A549 (cell line): ENCODE results near the gene C19orf67. TPM values are rescaled to one million over a fixed set of nuclear protein-coding genes. Genes with fewer than 3 reads are reported as not detected.

Experiments used
- ATAC-seq, 2 experiments: fragments of 200-7000 bp in 1 of 2; fragments of >200 bp in 1 of 2; cut with Nextera tagmentation in 1 of 2; cut with Tn5 transposase in 1 of 2; 3 replicates each; pipeline versions ENCODE4 v1.8.0 to v1.9.1; 2018 to 2020; ENCODE audit warnings: mild to moderate bottlenecking in 1 of 2, moderate library complexity in 1 of 2
- CTCF ChIA-PET: fragments of 300-600 bp; sonication (Branson Sonifier 250); formaldehyde crosslinking; extraction: SDS; loops from one replicate; lab custom pipeline; 2021; ENCODE audit warnings: antibody characterized with exemption, inconsistent platforms; lab: Yijun Ruan, JAX
- POLR2A ChIA-PET: fragments of 350-600 bp; formaldehyde crosslinking; extraction: SDS; loops from one replicate; lab custom pipeline; 2021; ENCODE audit warnings: antibody characterized with exemption, inconsistent platforms; lab: Yijun Ruan, JAX
- DNase-seq, 2 experiments: peaks; one replicate each; pipeline versions ENCODE4 v3.0.0 to v3.0.0-alpha.2; 2011 to 2016; ENCODE audit warnings: low read depth in 1 of 2, low spot score in 1 of 2
- FAIRE-seq: peaks from 2 replicates; lab custom pipeline; 2011; peaks lifted over from hg19 to GRCh38; lab: Jason Lieb, UNC
- H3K27ac ChIP-seq, 2 experiments: fragments of >200 bp; sonication (Bioruptor Twin); formaldehyde crosslinking; 3 replicates each; pipeline ENCODE4 v1.5.1; 2016 to 2017
- H3K4me1 ChIP-seq: fragments of >200 bp; sonication (Bioruptor Twin); formaldehyde crosslinking; 3 replicates; pipeline ENCODE4 v1.6.1; 2016
- H3K4me2 ChIP-seq: fragments of >200 bp; sonication (Bioruptor Twin); formaldehyde crosslinking; 3 replicates; pipeline ENCODE4 v1.6.1; 2016
- H3K4me3 ChIP-seq: fragments of >200 bp; sonication (Bioruptor Twin); formaldehyde crosslinking; 3 replicates; pipeline ENCODE4 v1.5.1; 2016
- H3K9me3 ChIP-seq: fragments of >200 bp; sonication (Bioruptor Twin); formaldehyde crosslinking; 3 replicates; pipeline ENCODE4 v1.6.1; 2016
- CBX8 ChIP-seq: fragments of 200-600 bp; sonication (generic); IDR thresholded peaks from 2 replicates; pipeline ENCODE4 v1.6.1; 2016
- CHD4 ChIP-seq: fragments of 200-600 bp; sonication (generic); IDR thresholded peaks from 2 replicates; pipeline ENCODE4 v1.6.1; 2016; ENCODE audit warnings: antibody characterized with exemption, mild to moderate bottlenecking, borderline replicate concordance
- EHMT2 ChIP-seq: fragments of 200-600 bp; sonication (generic); IDR thresholded peaks from 2 replicates; pipeline ENCODE4 v1.6.1; 2016; ENCODE audit warnings: antibody characterized with exemption, low read depth, mild to moderate bottlenecking, moderate library complexity
- ESRRA ChIP-seq: fragments of 150-350 bp; IDR thresholded peaks from 2 replicates; pipeline ENCODE4 v1.6.1; 2014; ENCODE audit warnings: mild to moderate bottlenecking, low read length, borderline replicate concordance
- FOSB ChIP-seq: fragments of 250-450 bp; sonication (Bioruptor Pico); IDR thresholded peaks from 2 replicates; pipeline ENCODE4 v1.5.0; 2020; ENCODE audit warnings: mild to moderate bottlenecking, moderate library complexity
- FOSL2 ChIP-seq, 2 experiments: fragments of 450-650 bp in 1 of 2; fragments of >200 bp in 1 of 2; sonication (Bioruptor Twin) in 1 of 2; formaldehyde crosslinking; IDR thresholded peaks; 2 replicates each; pipeline versions ENCODE4 v1.5.0 to v1.6.1; 2016 to 2020; ENCODE audit warnings: mild to moderate bottlenecking in 1 of 2, moderate library complexity in 1 of 2
- GATA3 ChIP-seq: IDR thresholded peaks from 2 replicates; pipeline ENCODE4 v1.6.1; 2012; ENCODE audit warnings: borderline replicate concordance
- HOXB13 ChIP-seq: fragments of 250-450 bp; sonication (Bioruptor Pico); IDR thresholded peaks from 2 replicates; pipeline ENCODE4 v1.5.0; 2020; ENCODE audit warnings: low read depth, mild to moderate bottlenecking, moderate library complexity
- HOXB5 ChIP-seq: fragments of 250-450 bp; sonication (Bioruptor Pico); IDR thresholded peaks from 2 replicates; pipeline ENCODE4 v1.5.0; 2020; ENCODE audit warnings: mild to moderate bottlenecking, moderate library complexity
- MAZ ChIP-seq: fragments of 150-350 bp; IDR thresholded peaks from 2 replicates; pipeline ENCODE4 v1.6.1; 2014; ENCODE audit warnings: antibody characterized with exemption, low read depth, low read length, borderline replicate concordance
- NFE2L2 ChIP-seq: fragments of 150-350 bp; conservative IDR thresholded peaks from 2 replicates; pipeline ENCODE4 v1.6.1; 2014; ENCODE audit warnings: low read length
- POLR2AphosphoS2 ChIP-seq: conservative IDR thresholded peaks from 2 replicates; pipeline ENCODE4 v1.6.1; 2012; ENCODE audit warnings: low read length, improper control_type of control experiment, inconsistent platforms
- RARB ChIP-seq: fragments of 250-450 bp; sonication (Bioruptor Pico); IDR thresholded peaks from 2 replicates; pipeline ENCODE4 v1.8.0; 2021; ENCODE audit warnings: mild to moderate bottlenecking, moderate library complexity
- RCOR1 ChIP-seq: fragments of 150-350 bp; IDR thresholded peaks from 2 replicates; pipeline ENCODE4 v1.6.1; 2014; ENCODE audit warnings: antibody characterized with exemption, low read length, low read depth
- RNF2 ChIP-seq: fragments of 200-600 bp; sonication (generic); IDR thresholded peaks from 2 replicates; pipeline ENCODE4 v1.6.1; 2016; ENCODE audit warnings: low read depth, mild to moderate bottlenecking, antibody characterized with exemption, moderate library complexity, borderline replicate concordance
- ZC3H11A ChIP-seq: fragments of 450-650 bp; IDR thresholded peaks from 2 replicates; pipeline ENCODE4 v1.6.1; 2014; ENCODE audit warnings: antibody characterized with exemption, mild to moderate bottlenecking
- ZFP36 ChIP-seq: fragments of 450-650 bp; IDR thresholded peaks from 2 replicates; pipeline ENCODE4 v1.6.1; 2014; ENCODE audit warnings: borderline replicate concordance; ENCODE audit not compliant: partially characterized antibody
- ZNF302 ChIP-seq: fragments of 250-450 bp; sonication (Bioruptor Pico); IDR thresholded peaks from 2 replicates; pipeline ENCODE4 v1.9.0; 2021; ENCODE audit warnings: inconsistent platforms, mild to moderate bottlenecking, moderate library complexity
- WGBS: methylation state at CpG from one replicate; pipeline ENCODE4 v1.1.6; 2017; ENCODE audit errors: missing lambda C conversion rate; 5-methylcytosine and 5-hydroxymethylcytosine counted together
- polyA plus RNA-seq, 4 experiments: library from polyadenylated mRNA; depleted of rRNA in 3 of 4; stranded (reverse); fragments of >200 nt; fragmentation: RNase III in 1 of 4; extraction: RNeasy Plus Mini Kit Qiagen cat#74134 plus additional on column Dnase treatment in 1 of 4; gene quantifications; 2 replicates in 3 of 4; 3 replicates in 1 of 4; pipeline ENCODE4 v1.2.3, GENCODE V29; 2011 to 2017
- TF ChIP-seq, protein P1 (sequence below): fragments of >200 bp; sonication (Bioruptor Twin); formaldehyde crosslinking; IDR thresholded peaks from 3 replicates; pipeline ENCODE4 v1.6.1; 2016
- TF ChIP-seq, protein P2 (sequence below): fragments of 150-350 bp; IDR thresholded peaks from 2 replicates; pipeline ENCODE4 v1.6.1; 2014; ENCODE audit warnings: low read depth, mild to moderate bottlenecking, low read length

C19orf67 gene
- polyA plus RNA-seq, 2 of the 4 experiments (the other 2 are of a cell fraction): not detected

DNA sequence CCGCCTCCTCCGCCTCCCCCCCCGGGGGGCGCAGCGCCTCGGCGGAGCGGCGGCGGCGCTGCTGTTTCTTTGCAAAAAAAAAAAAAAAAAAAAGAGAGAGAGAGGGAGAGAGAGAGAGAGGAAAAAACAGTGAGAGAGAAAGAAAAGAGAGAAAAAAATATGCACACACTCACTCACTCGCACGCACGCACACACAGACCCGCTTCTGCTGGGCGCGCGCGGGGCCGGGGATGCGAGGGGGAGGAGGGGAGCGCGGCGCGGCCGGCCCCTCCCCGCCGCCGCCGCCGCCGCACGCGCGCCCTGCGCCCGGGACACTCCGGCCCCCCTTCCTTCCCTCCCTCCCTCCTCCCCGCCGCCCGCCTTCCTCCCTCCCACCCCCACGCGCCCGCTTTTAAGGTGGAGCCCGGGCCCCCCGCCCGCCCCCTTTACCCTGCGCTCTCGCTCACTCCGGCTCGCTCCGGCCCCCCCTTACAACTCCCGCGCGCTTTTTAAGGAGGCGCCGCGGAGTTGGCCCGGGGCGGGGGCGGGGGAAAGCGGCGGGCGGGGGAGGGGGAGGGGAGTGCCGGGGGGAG lies 5.0 kb upstream of the C19orf67 start, which contains the start of gene SAMD1:
Gene SAMD1 (minus strand): TSS at position 243 of the 572 bp plus-strand sequence.
- TF ChIP-seq GATA3 (no peak), ESRRA (no peak), RCOR1 (no peak), ZNF302 (CRISPR knock-in tag) (no peak), HOXB5 (no peak), RNF2 (no peak), MAZ (no peak), POLR2AphosphoS2 (no peak), ZC3H11A (no peak)
- TF ChIP-seq, protein P1, sequence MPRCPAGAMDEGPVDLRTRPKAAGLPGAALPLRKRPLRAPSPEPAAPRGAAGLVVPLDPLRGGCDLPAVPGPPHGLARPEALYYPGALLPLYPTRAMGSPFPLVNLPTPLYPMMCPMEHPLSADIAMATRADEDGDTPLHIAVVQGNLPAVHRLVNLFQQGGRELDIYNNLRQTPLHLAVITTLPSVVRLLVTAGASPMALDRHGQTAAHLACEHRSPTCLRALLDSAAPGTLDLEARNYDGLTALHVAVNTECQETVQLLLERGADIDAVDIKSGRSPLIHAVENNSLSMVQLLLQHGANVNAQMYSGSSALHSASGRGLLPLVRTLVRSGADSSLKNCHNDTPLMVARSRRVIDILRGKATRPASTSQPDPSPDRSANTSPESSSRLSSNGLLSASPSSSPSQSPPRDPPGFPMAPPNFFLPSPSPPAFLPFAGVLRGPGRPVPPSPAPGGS: no peak
- DNase-seq: peak; percentile 51 to 90
- H3K4me3 ChIP-seq: peak within 1 kb of the TSS; percentile 87
- H3K9me3 ChIP-seq: peaks cover 11% of the 10 kb centered on the region
- H3K4me2 ChIP-seq: peak within 1 kb of the TSS; percentile 76
- H3K27ac ChIP-seq: peak within 1 kb of the TSS; percentile 99
- peak; percentile 58 to 67 for ATAC-seq
- under 1% methylated on average over 26 of the region's 65 CpGs for WGBS
- H3K4me1 ChIP-seq: 0 out of 3 replicates have a peak, but pooled peaks cover 4% of the 10 kb centered on the region
- CTCF ChIA-PET: interaction anchor here (0.6 to 1.0 kb wide), 2 partner anchors 12 to 18 kb away, joined by 3 to 4 read pairs; no protein-coding TSS in a partner anchor
- no peak for FAIRE-seq
- POLR2A ChIA-PET: no interaction called here

DNA sequence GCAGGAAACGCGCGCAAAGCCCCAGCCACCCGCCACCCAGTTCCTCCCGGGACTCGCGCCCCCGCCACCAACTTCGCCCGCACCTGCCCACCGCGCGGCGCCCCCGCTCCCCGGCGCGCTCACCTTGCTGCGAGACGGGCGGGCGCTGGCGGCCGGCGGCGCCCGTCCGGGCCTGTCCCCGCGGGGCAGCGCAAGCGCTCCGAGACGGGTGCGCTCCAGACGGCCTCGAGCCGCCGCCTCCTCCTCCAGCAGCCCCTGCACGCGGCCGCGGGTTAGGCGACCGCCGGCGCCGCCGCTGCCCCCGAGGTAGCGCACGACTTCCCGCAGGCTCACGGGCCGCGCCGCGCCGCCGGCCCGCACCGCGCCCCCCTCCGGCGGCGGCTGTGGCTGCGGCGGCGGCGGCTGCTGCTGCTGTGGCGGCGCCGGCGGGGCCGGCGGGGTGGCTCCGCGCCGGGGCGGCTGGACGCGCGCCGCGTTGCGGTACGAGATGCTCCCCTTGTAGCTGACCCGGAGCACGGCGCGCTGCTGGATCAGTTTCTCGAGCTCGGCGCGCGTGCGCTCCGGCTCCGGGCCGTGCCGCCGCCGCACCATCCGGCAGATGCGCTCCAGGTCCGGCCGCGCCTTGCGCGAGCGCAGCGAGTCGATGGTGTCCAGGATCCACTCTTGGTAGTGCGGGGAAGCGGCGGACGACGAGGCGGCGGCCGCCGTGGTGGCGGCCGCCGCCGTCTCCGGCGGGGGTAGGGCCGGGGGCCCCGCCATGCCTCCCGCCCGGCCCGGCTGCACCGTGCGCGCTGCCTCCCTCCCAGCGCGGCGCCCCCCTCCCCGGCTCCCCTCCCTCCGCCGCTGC lies 4.3 kb upstream of the C19orf67 start:
- no peak for TF ChIP-seq POLR2AphosphoS2
- no peak for TF ChIP-seq EHMT2
- no peak for TF ChIP-seq CHD4
- H3K4me1 ChIP-seq: 0 out of 3 replicates have a peak, but pooled peaks cover 4% of the 10 kb centered on the region
- ATAC-seq (peak; percentile 30 to 54; a peak in 5 of 6 replicates), FAIRE-seq (no peak), DNase-seq (peak in 1 of 2 experiments; percentile 69)
- CTCF ChIA-PET: interaction anchor here (0.6 to 1.0 kb wide), 5 partner anchors 12 to 112 kb away, joined by 3 to 4 read pairs (median 3); no protein-coding TSS in a partner anchor
- POLR2A ChIA-PET: interaction anchor here (0.7 kb wide), 1 partner anchor 472 kb away, joined by 3 read pairs; no protein-coding TSS in a partner anchor
- no CpG with 5 or more reads among the region's 142 CpGs for WGBS
- peak overlapping the region; percentile 87 for H3K4me3 ChIP-seq
- peak overlapping the region; percentile 76 for H3K4me2 ChIP-seq
- H3K9me3 ChIP-seq: peaks cover 11% of the 10 kb centered on the region
- H3K27ac ChIP-seq: peak overlapping the region; percentile 99

DNA sequence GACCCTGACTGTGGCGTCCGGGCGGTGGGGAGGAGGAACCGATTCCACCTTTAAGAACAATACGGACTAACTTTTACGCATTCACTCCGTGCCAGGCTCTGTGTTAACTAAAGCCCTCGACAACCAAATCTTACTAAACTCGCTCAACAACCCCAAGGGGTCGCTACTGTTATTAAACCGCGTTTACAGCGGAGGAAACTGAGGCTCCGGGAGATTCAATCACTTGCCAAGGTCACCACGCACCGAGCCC lies 3.8 kb upstream of the C19orf67 start:
- Histone ChIP-seq H3K4me3 (peak overlapping the region; percentile 87), H3K9me3 (peaks cover 11% of the 10 kb centered on the region), H3K4me1 (0 out of 3 replicates have a peak, but pooled peaks cover 4% of the 10 kb centered on the region), H3K27ac (peak overlapping the region; percentile 99), H3K4me2 (peak overlapping the region; percentile 76)
- DNase-seq (peak in 1 of 2 experiments; percentile 29), FAIRE-seq (no peak), ATAC-seq (no peak)
- ChIA-PET CTCF (interaction anchor here (0.6 to 1.7 kb wide), 7 partner anchors 15 to 113 kb away, joined by 3 to 6 read pairs (median 3); partner anchors contain the start of genes ASF1B and MISP3), POLR2A (no interaction called here)
- TF ChIP-seq NFE2L2 (no peak), RARB (CRISPR knock-in tag) (no peak), ZC3H11A (no peak), CBX8 (no peak), FOSB (CRISPR knock-in tag) (no peak), HOXB13 (CRISPR knock-in tag) (no peak), FOSL2 (IDR thresholded peaks at IDR 0.05) (no peak), FOSL2 (CRISPR knock-in tag; IDR thresholded peaks at IDR 0.05) (no peak), ZFP36 (no peak)
- TF ChIP-seq, protein P2, sequence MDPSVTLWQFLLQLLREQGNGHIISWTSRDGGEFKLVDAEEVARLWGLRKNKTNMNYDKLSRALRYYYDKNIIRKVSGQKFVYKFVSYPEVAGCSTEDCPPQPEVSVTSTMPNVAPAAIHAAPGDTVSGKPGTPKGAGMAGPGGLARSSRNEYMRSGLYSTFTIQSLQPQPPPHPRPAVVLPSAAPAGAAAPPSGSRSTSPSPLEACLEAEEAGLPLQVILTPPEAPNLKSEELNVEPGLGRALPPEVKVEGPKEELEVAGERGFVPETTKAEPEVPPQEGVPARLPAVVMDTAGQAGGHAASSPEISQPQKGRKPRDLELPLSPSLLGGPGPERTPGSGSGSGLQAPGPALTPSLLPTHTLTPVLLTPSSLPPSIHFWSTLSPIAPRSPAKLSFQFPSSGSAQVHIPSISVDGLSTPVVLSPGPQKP: no peak
- 45% methylated on average over 13 of the region's 16 CpGs for WGBS
